Osteoblast (primary cell): ENCODE results near the gene CCDC159. TPM values are rescaled to one million over a fixed set of nuclear protein-coding genes. Genes with fewer than 3 reads are reported as not detected.
A peak's percentile ranks its signal among the peaks of the same experiment; 100 is the strongest.

Experiments
- DNase-seq: peaks from one replicate; pipeline ENCODE4 v3.0.0; 2011; ENCODE audit warnings: low spot score, mixed read lengths; ENCODE audit not compliant: insufficient read length; ENCODE audit errors: missing footprints
- H2AFZ ChIP-seq: 2 replicates; pipeline ENCODE4 v1.6.0; 2011; ENCODE audit warnings: mild to moderate bottlenecking, low read length
- H3K27ac ChIP-seq: 2 replicates; pipeline ENCODE4 v1.5.1; 2011; ENCODE audit warnings: mild to moderate bottlenecking, low read depth, low read length, moderate library complexity
- H3K27me3 ChIP-seq: 2 replicates; pipeline ENCODE4 v1.6.0; 2012; ENCODE audit warnings: mild to moderate bottlenecking, control low read depth, inconsistent platforms, low read length, moderate library complexity; ENCODE audit not compliant: insufficient read depth
- H3K36me3 ChIP-seq: 2 replicates; pipeline ENCODE4 v1.5.1; 2011; ENCODE audit warnings: mild to moderate bottlenecking, low read length, control low read depth, moderate library complexity; ENCODE audit not compliant: insufficient read depth
- H3K4me1 ChIP-seq: 2 replicates; pipeline ENCODE4 v1.5.1; 2011; ENCODE audit warnings: mild to moderate bottlenecking, low read length, control low read depth, moderate library complexity; ENCODE audit not compliant: insufficient read depth
- H3K4me2 ChIP-seq: 2 replicates; pipeline ENCODE4 v1.6.0; 2011; ENCODE audit warnings: mild to moderate bottlenecking, low read length; ENCODE audit not compliant: insufficient read depth
- H3K4me3 ChIP-seq: fragments of 200-600 bp; sonication (generic); 3 replicates; pipeline ENCODE4 v1.5.1; 2012; ENCODE audit warnings: mild to moderate bottlenecking, low read length, inconsistent platforms; ENCODE audit not compliant: insufficient read depth
- H3K79me2 ChIP-seq: 2 replicates; pipeline ENCODE4 v1.6.0; 2012; ENCODE audit warnings: mild to moderate bottlenecking, low read length, control low read depth, inconsistent platforms; ENCODE audit not compliant: insufficient read depth
- H3K9me3 ChIP-seq: 2 replicates; pipeline ENCODE4 v1.5.1; 2011; ENCODE audit warnings: low read depth, low read length, control low read depth
- H4K20me1 ChIP-seq: 2 replicates; pipeline ENCODE4 v1.6.0; 2012; ENCODE audit warnings: mild to moderate bottlenecking, low read length, control low read depth; ENCODE audit not compliant: insufficient read depth
- total RNA-seq: library from RNA; depleted of rRNA; stranded (reverse); fragments of >200 nt; gene quantifications from 2 replicates; pipeline ENCODE4 v1.2.3, GENCODE V29; 2012
- TF ChIP-seq, protein P1 (sequence below): IDR thresholded peaks from 2 replicates; pipeline ENCODE4 v1.5.1; 2011; ENCODE audit warnings: mild to moderate bottlenecking, low read depth, low read length, moderate library complexity; ENCODE audit errors: extremely low read depth

CCDC159 gene
- total RNA-seq, 1 donor, result 4.0 TPM

GRCh38 chr19:11373885-11374432 lies 27.6 kb downstream of the CCDC159 start:
- H3K4me1 ChIP-seq, result peaks cover 43% of the 10 kb centered on the region
- peaks cover 3% of the 10 kb centered on the region for H3K36me3 ChIP-seq
- H3K27ac ChIP-seq, result peak overlapping the region; percentile 84
- H3K4me2 ChIP-seq, result peak overlapping the region; percentile 96
- no peaks in the 10 kb centered on the region for H3K9me3 ChIP-seq
- H3K79me2 ChIP-seq, result peaks cover 4% of the 10 kb centered on the region
- TF ChIP-seq, protein P1, sequence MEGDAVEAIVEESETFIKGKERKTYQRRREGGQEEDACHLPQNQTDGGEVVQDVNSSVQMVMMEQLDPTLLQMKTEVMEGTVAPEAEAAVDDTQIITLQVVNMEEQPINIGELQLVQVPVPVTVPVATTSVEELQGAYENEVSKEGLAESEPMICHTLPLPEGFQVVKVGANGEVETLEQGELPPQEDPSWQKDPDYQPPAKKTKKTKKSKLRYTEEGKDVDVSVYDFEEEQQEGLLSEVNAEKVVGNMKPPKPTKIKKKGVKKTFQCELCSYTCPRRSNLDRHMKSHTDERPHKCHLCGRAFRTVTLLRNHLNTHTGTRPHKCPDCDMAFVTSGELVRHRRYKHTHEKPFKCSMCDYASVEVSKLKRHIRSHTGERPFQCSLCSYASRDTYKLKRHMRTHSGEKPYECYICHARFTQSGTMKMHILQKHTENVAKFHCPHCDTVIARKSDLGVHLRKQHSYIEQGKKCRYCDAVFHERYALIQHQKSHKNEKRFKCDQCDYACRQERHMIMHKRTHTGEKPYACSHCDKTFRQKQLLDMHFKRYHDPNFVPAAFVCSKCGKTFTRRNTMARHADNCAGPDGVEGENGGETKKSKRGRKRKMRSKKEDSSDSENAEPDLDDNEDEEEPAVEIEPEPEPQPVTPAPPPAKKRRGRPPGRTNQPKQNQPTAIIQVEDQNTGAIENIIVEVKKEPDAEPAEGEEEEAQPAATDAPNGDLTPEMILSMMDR, result no peak
- H2AFZ ChIP-seq, result peak overlapping the region; percentile 99
- peak overlapping the region; percentile 92 for H3K4me3 ChIP-seq
- no peaks in the 10 kb centered on the region for H3K27me3 ChIP-seq
- H4K20me1 ChIP-seq, result peaks cover 13% of the 10 kb centered on the region
- DNase-seq, result peak; percentile 37

DNA sequence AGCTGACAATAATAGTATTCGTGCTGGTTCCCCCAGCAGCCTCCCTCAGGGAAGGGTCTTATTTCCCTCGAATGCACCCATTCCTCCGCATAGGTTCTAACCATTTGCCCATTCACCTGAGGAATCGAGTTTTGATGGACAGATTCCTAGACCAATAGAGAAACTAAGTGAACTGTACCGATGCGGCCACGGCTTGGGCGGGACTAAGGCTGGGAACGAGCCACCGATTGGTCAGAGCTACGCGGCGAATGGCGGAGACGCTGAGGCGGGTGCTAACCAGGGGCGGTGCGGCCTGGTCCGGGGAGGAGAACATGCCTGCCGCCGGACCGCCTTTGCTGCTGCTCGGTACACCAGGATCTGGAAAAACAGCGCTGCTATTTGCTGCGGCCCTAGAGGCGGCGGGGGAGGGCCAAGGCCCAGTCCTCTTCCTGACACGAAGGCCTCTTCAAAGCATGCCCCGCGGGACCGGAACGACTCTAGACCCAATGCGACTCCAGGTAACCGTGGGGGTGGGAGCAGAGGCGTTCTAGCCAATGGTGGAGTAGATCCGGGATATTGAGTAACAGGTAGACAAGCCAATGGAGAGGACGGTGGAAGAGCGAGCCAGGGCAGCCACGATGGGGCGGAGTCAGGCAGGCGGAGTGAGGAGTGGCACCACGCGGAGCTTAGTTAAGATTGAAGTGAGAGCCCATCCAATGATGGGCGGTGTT lies 28.3 kb downstream of the CCDC159 start, which contains the start of gene SWSAP1:
Gene SWSAP1, plus strand, starts transcription at position 234 of the 710 bp plus-strand sequence. Its CDS starts 15 bp downstream, at position 249.
- no peaks in the 10 kb centered on the region for H3K9me3 ChIP-seq
- H3K4me1 ChIP-seq, result peaks cover 43% of the 10 kb centered on the region
- TF ChIP-seq, protein P1, result no peak
- H3K27me3 ChIP-seq, result no peaks in the 10 kb centered on the region
- H4K20me1 ChIP-seq, result peaks cover 10% of the 10 kb centered on the region
- DNase-seq, result peak; percentile 100
- H3K36me3 ChIP-seq, result peaks cover 3% of the 10 kb centered on the region
- H3K4me3 ChIP-seq, result peak within 1 kb of the TSS; percentile 92
- peak within 1 kb of the TSS; percentile 99 for H2AFZ ChIP-seq
- H3K79me2 ChIP-seq, result peaks cover 4% of the 10 kb centered on the region
- H3K4me2 ChIP-seq, result peak within 1 kb of the TSS; percentile 96
- peak within 1 kb of the TSS; percentile 84 for H3K27ac ChIP-seq

- Histone ChIP-seq H2AFZ (peak overlapping the region; percentile 88), H3K9me3 (no peaks in the 10 kb centered on the region), H3K4me3 (peak overlapping the region; percentile 92), H3K27me3 (no peaks in the 10 kb centered on the region), H3K4me2 (peak overlapping the region; percentile 96), H3K4me1 (peaks cover 45% of the 10 kb centered on the region), H3K79me2 (peaks cover 9% of the 10 kb centered on the region), H3K27ac (peak overlapping the region; percentile 84), H4K20me1 (peaks cover 10% of the 10 kb centered on the region), H3K36me3 (peaks cover 3% of the 10 kb centered on the region)
- DNase-seq, result peak; percentile 45
- TF ChIP-seq, protein P1, result no peak
Observed at GRCh38 chr19:11375143-11375948, 29.0 kb downstream of the CCDC159 start.
